ENCODE measurements around the gene AKR7A3. TPM values are rescaled to one million over a fixed set of nuclear protein-coding genes. Genes with fewer than 3 reads are reported as not detected.
"Not testable (repeated sequence)": the region's sequence is repeated elsewhere in the genome, so short reads cannot be mapped to it uniquely, and the experiment has no call there.

Gene AKR7A3
- total RNA-seq, 2 experiments from 2014 or later, result 0.39 to 0.60 TPM

GRCh38 chr1:19310061-19310460 lies 21.5 kb upstream of the AKR7A3 start:
- ChIA-PET POLR2A (interaction anchor here (0.8 kb wide), 1 partner anchor 26 kb away, joined by 3 read pairs; no protein-coding TSS in a partner anchor), CTCF (no interaction called here)
- Mint-ChIP-seq H3K27me3 (no peaks in the 10 kb centered on the region), H3K9me3 (ENCODE audit: low read depth) (no peaks in the 10 kb centered on the region), H3K27ac (no peak overlapping the region), H3K4me1 (peaks cover 14% of the 10 kb centered on the region), H3K4me3 (no peak overlapping the region), H3K36me3 (ENCODE audit: low read depth) (peaks cover 20% of the 10 kb centered on the region)
- intact Hi-C loops (cut with DNase I, micrococcal nuclease), result loop anchor here (5.0 to 10.0 kb wide), 2 partner anchors 345 to 353 kb away; partner anchors contain the start of gene IFFO2 (in 1 of the 2)
- DNase-seq (no peak), ATAC-seq (no peak)

GRCh38 chr1:19309123-19309813 lies 20.7 kb upstream of the AKR7A3 start:
- ChIA-PET CTCF (interaction anchor here (0.8 kb wide), 1 partner anchor 52 kb away, joined by 4 read pairs; no protein-coding TSS in a partner anchor), POLR2A (no interaction called here)
- DNase-seq, result no peak
- Mint-ChIP-seq H3K9me3 (ENCODE audit: low read depth) (no peaks in the 10 kb centered on the region), H3K27ac (no peak overlapping the region), H3K27me3 (no peaks in the 10 kb centered on the region), H3K4me3 (no peak overlapping the region), H3K4me1 (peaks cover 14% of the 10 kb centered on the region), H3K36me3 (ENCODE audit: low read depth) (peaks cover 25% of the 10 kb centered on the region)
- ATAC-seq, result no peak
- intact Hi-C loops (cut with DNase I, micrococcal nuclease), result no loop called here

- intact Hi-C loops (cut with DNase I, micrococcal nuclease), result no loop called here
These were observed 19.9 kb upstream of the AKR7A3 start for GRCh38 chr1:19308509-19308907.

GRCh38 chr1:19307794-19308508 lies 19.4 kb upstream of the AKR7A3 start:
- DNase-seq, result no peak
- no peak overlapping the region for H3K4me3 Mint-ChIP-seq
- CTCF ChIA-PET, result no interaction called here

More at GRCh38 chr1:19308509-19308907, 19.9 kb upstream of the AKR7A3 start:
- Mint-ChIP-seq H3K27ac (no peak overlapping the region), H3K4me1 (peaks cover 14% of the 10 kb centered on the region), H3K36me3 (ENCODE audit: low read depth) (peaks cover 29% of the 10 kb centered on the region), H3K9me3 (ENCODE audit: low read depth) (no peaks in the 10 kb centered on the region), H3K4me3 (no peak overlapping the region), H3K27me3 (no peaks in the 10 kb centered on the region)
- ChIA-PET POLR2A (no interaction called here), CTCF (no interaction called here)
- ATAC-seq (no peak), DNase-seq (no peak)

GRCh38 chr1:19306941-19307340 lies 18.4 kb upstream of the AKR7A3 start:
- Mint-ChIP-seq H3K36me3 (ENCODE audit: low read depth) (peaks cover 34% of the 10 kb centered on the region), H3K9me3 (ENCODE audit: low read depth) (no peaks in the 10 kb centered on the region), H3K27ac (no peak overlapping the region), H3K4me3 (no peak overlapping the region), H3K27me3 (no peaks in the 10 kb centered on the region), H3K4me1 (peaks cover 6% of the 10 kb centered on the region)
- intact Hi-C loops (cut with DNase I, micrococcal nuclease), result no loop called here
- CTCF ChIA-PET, result interaction anchor here (0.6 kb wide), 1 partner anchor 399 kb away, joined by 6 read pairs; no protein-coding TSS in a partner anchor
- no peak for ATAC-seq
- DNase-seq, result no peak
- POLR2A ChIA-PET, result no interaction called here

More at GRCh38 chr1:19307794-19308508, 19.4 kb upstream of the AKR7A3 start:
- no peaks in the 10 kb centered on the region for H3K27me3 Mint-ChIP-seq
- no peak for ATAC-seq
- H3K4me1 Mint-ChIP-seq, result peaks cover 9% of the 10 kb centered on the region
- peaks cover 31% of the 10 kb centered on the region for H3K36me3 Mint-ChIP-seq (ENCODE audit: low read depth)
- H3K9me3 Mint-ChIP-seq (ENCODE audit: low read depth), result no peaks in the 10 kb centered on the region
- H3K27ac Mint-ChIP-seq, result no peak overlapping the region
- intact Hi-C loops (cut with DNase I, micrococcal nuclease), result no loop called here
- POLR2A ChIA-PET, result no interaction called here

GRCh38 chr1:19305880-19306279 lies 17.3 kb upstream of the AKR7A3 start:
- ATAC-seq, result no peak
- Mint-ChIP-seq H3K27me3 (no peaks in the 10 kb centered on the region), H3K4me3 (no peak overlapping the region), H3K4me1 (peaks cover 3% of the 10 kb centered on the region), H3K9me3 (ENCODE audit: low read depth) (no peaks in the 10 kb centered on the region), H3K27ac (no peak overlapping the region), H3K36me3 (ENCODE audit: low read depth) (peaks cover 35% of the 10 kb centered on the region)
- no peak for DNase-seq
- intact Hi-C loops (cut with DNase I, micrococcal nuclease), result no loop called here
- POLR2A ChIA-PET, result no interaction called here
- CTCF ChIA-PET, result interaction anchor here (0.9 kb wide), 1 partner anchor 43 kb away, joined by 5 read pairs; no protein-coding TSS in a partner anchor

GRCh38 chr1:19304081-19304480 lies 15.5 kb upstream of the AKR7A3 start:
- H3K9me3 Mint-ChIP-seq (ENCODE audit: low read depth); intact Hi-C loops (cut with DNase I, micrococcal nuclease); DNase-seq; H3K4me3 Mint-ChIP-seq; H3K4me1 Mint-ChIP-seq; H3K27me3 Mint-ChIP-seq; ATAC-seq; H3K27ac Mint-ChIP-seq: not testable (repeated sequence)
- ChIA-PET CTCF (interaction anchor here (0.5 to 0.7 kb wide), 3 partner anchors 118 to 422 kb away, joined by 4 to 6 read pairs (median 5); no protein-coding TSS in a partner anchor), POLR2A (interaction anchor here (0.6 kb wide), 1 partner anchor 13 kb away, joined by 3 read pairs; no protein-coding TSS in a partner anchor)
- peaks cover 35% of the 10 kb centered on the region for H3K36me3 Mint-ChIP-seq (ENCODE audit: low read depth)

- Mint-ChIP-seq H3K4me3 (no peak overlapping the region), H3K9me3 (ENCODE audit: low read depth) (peaks cover 8% of the 10 kb centered on the region), H3K27me3 (no peaks in the 10 kb centered on the region), H3K27ac (no peak overlapping the region), H3K36me3 (ENCODE audit: low read depth) (peaks cover 22% of the 10 kb centered on the region), H3K4me1 (no peaks in the 10 kb centered on the region)
- DNase-seq (no peak), ATAC-seq (no peak)
- ChIA-PET CTCF (no interaction called here), POLR2A (no interaction called here)
- intact Hi-C loops (cut with DNase I, micrococcal nuclease), result no loop called here
These were observed 11.6 kb upstream of the AKR7A3 start for GRCh38 chr1:19300211-19300610.

GRCh38 chr1:19294638-19295037 lies 6.1 kb upstream of the AKR7A3 start:
- Mint-ChIP-seq H3K4me1 (no peaks in the 10 kb centered on the region), H3K27ac (no peak overlapping the region), H3K27me3 (peaks cover 4% of the 10 kb centered on the region), H3K9me3 (ENCODE audit: low read depth) (peaks cover 18% of the 10 kb centered on the region), H3K4me3 (no peak overlapping the region), H3K36me3 (ENCODE audit: low read depth) (peaks cover 20% of the 10 kb centered on the region)
- ChIA-PET POLR2A (no interaction called here), CTCF (interaction anchor here (1.5 kb wide), 1 partner anchor 42 kb away, joined by 3 read pairs; no protein-coding TSS in a partner anchor)
- DNase-seq (no peak), ATAC-seq (no peak)
- intact Hi-C loops (cut with DNase I, micrococcal nuclease), result no loop called here

- ChIA-PET POLR2A (no interaction called here), CTCF (interaction anchor here (1.2 kb wide), 1 partner anchor 362 kb away, joined by 3 read pairs; no protein-coding TSS in a partner anchor)
- peaks cover 1% of the 10 kb centered on the region for H3K9me3 Mint-ChIP-seq (ENCODE audit: low read depth)
- ATAC-seq, result no peak
- no peak overlapping the region for H3K27ac Mint-ChIP-seq
- H3K36me3 Mint-ChIP-seq (ENCODE audit: low read depth), result peaks cover 9% of the 10 kb centered on the region
- H3K4me3 Mint-ChIP-seq, result peak overlapping the region; percentile 23
- peaks cover 7% of the 10 kb centered on the region for H3K4me1 Mint-ChIP-seq
- DNase-seq, result no peak
- H3K27me3 Mint-ChIP-seq, result peaks cover 15% of the 10 kb centered on the region
- intact Hi-C loops (cut with DNase I, micrococcal nuclease), result no loop called here
These were observed 674 bp upstream of the AKR7A3 start for GRCh38 chr1:19289244-19289643.

GRCh38 chr1:19287436-19288185 lies 959 bp downstream of the AKR7A3 start:
- Mint-ChIP-seq H3K9me3 (ENCODE audit: low read depth) (no peaks in the 10 kb centered on the region), H3K4me3 (peak overlapping the region; percentile 36), H3K36me3 (ENCODE audit: low read depth) (peaks cover 9% of the 10 kb centered on the region), H3K27me3 (peaks cover 15% of the 10 kb centered on the region), H3K4me1 (peaks cover 7% of the 10 kb centered on the region), H3K27ac (no peak overlapping the region)
- CTCF ChIA-PET, result no interaction called here
- POLR2A ChIA-PET, result interaction anchor here (0.6 kb wide), 1 partner anchor 441 kb away, joined by 3 read pairs; no protein-coding TSS in a partner anchor
- intact Hi-C loops (cut with DNase I, micrococcal nuclease), result loop anchor here in 1 of 2 experiments (1.0 kb wide), 1 partner anchor 25 kb away; the partner anchor contains the start of genes AKR7A2 and SLC66A1
- ATAC-seq (no peak), DNase-seq (no peak)

All from activated CD4-positive, alpha-beta T cell treated with anti-CD3 and anti-CD28 coated beads for 36 hours (primary cell).